Adipose tissue (tissue), 3 donors: ENCODE results near the gene OGT. TPM values are rescaled to one million over a fixed set of nuclear protein-coding genes. Genes with fewer than 3 reads are reported as not detected.
"Not testable (repeated sequence)": the region's sequence is repeated elsewhere in the genome, so short reads cannot be mapped to it uniquely, and the experiment has no call there.

Experiments used
- H3K27ac ChIP-seq: one replicate; pipeline ENCODE4 v1.5.1; 2013; ENCODE audit warnings: low read depth, low read length
- WGBS, 3 donors: extraction: QIAGEN DNeasy Blood & Tissue Kit; methylation state at CpG; one replicate each; pipeline ENCODE4 v1.1.7; 2013; 5-methylcytosine and 5-hydroxymethylcytosine counted together
- polyA plus RNA-seq, 3 donors: library from polyadenylated mRNA; stranded (reverse); fragments of 200-250 nt; gene quantifications; one replicate each; pipeline ENCODE4 v1.2.3, GENCODE V29; 2013
- donor health status: healthy with polysubstance abuse.
- donor health status: Bipolar disorder and iron deficiency.
- donor health status: healthy.

Gene OGT
- polyA plus RNA-seq, 3 donors = 23.6 to 44.7 (median 39.4) TPM

DNA sequence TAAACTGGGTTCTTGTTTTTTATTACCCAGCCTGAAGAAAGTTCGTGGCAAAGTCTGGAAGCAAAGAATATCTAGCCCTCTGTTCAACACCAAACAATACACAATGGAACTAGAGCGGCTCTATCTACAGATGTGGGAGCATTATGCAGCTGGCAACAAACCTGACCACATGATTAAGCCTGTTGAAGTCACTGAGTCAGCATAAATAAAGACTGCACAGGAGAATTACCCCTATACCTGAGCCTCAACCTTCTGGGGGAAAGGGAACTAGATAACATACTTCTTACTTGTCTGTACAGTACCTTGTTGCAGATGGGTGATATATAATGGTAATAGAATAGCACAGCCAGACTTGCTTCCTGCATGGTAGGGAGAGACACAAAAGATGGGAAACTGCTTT is 40.7 kb downstream of the OGT start:
- no peak overlapping the region for H3K27ac ChIP-seq
- 67 to 87% (median 79%) methylated on average over 2 of the region's 2 CpGs for WGBS, 3 donors

DNA sequence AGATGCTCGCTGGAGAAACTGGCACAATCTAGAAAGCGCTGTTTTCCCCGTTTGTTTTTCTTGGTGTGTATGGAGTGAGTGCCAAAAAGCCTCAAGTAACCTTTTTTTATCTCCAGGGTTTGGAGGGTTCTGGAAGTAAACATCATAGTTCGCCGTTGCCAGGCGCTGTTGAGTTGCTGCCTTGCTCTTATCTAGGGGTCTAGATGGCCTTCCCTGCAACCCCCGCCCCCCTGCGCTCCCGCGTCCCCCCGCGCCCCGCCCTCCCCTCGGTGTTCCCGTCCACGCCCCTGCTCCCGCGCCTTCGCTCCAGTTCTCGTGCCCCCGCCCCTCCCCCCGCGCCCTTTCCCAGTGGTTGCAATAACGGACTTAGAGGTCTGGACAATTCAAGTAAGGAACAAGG is 44.8 kb downstream of the OGT start:
- H3K27ac ChIP-seq = no peak overlapping the region
- 79 to 93% (median 84%) methylated on average over 13 to 24 of the region's 24 CpGs for WGBS, 3 donors

DNA sequence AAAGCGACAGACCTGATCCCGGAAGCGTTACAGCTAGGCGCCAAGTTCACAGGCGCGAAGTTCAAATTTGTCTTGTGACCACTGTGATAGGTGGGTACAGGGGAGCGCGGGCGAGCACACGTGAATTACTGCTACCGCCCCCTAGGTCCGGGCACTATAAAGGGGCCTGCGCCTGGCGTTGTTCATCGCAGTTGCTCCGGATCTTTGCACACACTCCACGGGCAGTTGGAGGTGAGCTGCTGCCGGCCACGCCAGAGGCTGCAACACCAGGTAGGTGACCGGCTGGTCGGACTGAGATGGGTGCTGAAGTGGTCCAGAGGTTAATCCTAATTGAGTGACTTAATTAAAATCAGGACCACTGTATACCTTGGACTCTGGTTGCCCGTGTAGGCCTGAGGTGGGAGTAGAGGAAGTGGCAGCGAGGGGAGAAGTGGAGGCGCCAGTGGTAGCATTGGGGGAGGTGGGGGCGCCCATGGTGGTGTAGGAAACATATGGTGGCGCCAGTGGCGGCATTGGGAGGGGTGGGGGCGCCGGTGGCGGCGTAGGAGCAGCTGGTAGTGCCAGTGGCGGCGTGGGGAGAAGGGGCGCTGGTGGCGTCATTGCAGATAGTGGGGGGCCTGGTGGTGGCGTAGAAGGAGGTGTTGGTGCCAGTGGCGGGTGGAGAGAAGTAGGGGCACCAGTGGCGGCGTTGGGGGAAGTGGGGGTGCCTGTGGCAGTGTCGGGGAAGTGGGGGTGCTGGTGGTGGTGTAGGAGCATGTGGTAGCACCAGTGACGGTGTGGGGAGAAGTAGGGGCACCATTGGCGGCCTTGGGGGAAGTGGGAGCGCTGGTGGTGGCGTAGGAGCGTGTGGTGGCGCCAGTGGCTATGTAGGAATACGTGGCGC is 45.6 kb downstream of the OGT start, which contains the start of gene GCNA:
TSS of gene GCNA (plus strand) at position 185 of the 883 bp plus-strand sequence. CDS start 2,385 bp downstream, outside the sequence.
- 96 to 98% (median 98%) methylated on average over 16 to 47 of the region's 48 CpGs for WGBS, 3 donors
- no peak within 1 kb of the TSS for H3K27ac ChIP-seq

DNA sequence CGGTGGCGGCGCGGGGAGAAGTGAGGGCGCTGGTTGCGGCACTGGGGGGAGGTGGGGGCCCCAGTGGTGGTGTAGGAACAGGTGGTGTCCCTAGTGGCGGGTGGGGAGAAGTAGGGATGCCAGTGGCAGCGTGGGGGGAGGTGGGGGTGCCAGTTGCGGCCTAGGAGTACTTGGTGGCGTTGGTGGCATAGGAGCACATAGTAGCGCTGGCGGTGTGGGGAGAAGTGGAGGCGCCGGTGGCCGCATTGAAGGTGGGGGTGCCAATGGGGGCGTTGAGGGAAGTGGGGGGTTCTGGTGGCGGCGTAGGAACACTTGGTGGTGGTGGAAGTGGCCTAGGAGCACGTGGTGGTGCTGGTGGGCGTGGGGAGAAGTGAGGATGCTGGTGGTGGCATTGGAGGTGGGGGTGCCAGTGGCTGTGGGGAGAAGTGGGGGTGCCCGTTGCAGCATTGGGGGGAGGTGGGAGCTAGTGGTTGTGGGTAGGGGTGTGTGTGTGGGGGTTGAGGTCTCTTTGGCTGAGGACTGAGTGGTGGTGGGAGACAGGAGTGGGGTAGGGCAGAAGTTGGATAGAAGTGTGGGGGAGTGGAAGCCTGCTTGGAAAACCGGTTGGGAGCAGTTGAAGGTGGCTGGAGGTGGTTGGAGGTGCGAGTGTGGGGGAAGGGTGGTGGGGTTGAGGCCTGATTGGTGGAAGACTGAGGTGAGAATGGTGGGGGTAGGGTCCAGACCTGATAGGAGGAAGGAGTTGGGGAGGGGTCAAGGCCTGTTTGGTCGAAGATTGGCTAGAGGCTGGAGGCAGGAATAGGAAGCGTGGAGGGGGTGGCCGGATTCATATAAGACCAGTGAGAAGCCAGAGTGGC is 46.5 kb downstream of the OGT start:
- no peak overlapping the region for H3K27ac ChIP-seq
- WGBS, 3 donors = 79 to 94% (median 88%) methylated on average over 6 to 26 of the region's 26 CpGs

DNA sequence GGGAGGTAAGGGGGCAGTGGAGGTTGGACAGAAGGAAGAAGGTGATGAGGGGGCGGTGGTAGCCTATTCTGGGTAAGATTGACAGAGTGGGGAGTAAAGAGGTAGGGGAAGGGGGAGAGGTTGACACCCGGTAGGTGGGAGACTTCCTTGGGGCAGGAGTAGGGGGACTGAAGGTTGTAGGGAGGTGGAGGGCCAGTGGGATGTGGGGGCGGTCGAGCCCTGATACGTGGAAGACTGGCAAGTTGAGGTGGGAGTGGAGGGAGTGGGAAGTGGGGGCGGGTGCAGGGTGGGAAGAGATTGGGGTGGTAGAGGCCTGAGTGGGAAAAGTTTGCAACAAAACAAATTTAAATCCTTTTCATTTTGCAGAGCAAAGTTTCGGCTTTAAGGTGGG is 47.1 kb downstream of the OGT start:
- WGBS, 3 donors = 82 to 90% (median 85%) methylated on average over 7 of the region's 7 CpGs
- H3K27ac ChIP-seq = no peak overlapping the region

DNA sequence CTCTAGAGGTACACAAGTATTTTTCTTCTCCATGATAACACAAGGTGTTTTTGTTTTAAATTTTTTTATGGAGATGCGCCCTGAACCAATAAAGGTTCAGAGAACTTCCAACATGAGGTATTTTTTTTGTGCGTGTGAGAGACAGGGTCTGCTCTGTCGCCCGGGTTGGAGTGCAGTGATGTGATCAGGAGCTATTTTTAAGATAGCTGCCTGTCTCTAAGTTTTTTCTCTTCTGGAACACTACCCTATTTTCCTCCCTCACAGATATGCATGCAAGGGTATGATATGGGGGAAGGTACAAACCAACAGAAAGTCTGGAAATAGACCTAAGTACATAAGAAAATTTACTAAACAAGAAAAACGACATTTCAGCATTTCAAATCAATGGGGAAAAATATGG is 48.3 kb downstream of the OGT start:
- no peak overlapping the region for H3K27ac ChIP-seq
- WGBS, 3 donors = 51 to 76% (median 64%) methylated on average over 5 of the region's 5 CpGs

DNA sequence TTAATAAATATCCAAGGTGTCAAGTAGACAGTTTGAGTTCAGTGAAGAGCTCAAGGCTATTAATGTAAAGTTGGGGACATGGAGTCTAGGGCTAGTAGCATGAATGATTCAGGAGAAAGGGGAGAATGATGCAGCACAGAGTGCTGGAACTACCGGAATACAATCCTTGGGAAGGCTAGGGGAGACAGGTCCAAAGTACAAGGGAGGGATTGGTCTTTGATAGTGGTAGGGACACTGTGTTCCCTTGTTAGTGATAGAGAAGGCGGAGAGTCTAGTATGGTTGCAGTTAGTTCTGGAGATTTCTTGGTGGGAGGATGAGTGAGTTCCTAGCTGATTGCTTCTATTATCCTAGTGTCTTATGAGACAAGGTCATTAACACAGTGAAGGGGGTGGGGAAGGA is 54.0 kb downstream of the OGT start:
- 60 to 96% (median 90%) methylated on average over 2 of the region's 2 CpGs for WGBS, 3 donors
- H3K27ac ChIP-seq = no peak overlapping the region

DNA sequence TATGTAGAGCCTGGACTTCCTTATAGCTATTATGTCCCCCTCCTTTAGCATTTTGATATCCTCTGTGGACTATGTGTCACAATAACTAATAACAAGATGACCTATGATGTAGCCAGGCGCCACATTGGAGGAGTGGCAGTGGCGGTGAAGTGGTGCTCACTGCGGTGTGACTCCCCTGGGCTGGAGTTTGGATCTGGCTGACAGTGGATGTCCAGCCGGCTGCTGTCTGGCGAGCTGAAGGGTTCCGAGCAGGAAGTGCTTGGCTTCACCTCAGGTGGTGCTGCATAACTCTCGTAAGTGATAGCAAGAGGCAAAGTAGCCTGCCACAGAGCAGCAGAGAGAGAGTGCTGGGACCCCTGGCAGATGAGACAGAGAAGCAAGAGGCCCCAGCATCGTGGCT is 60.3 kb downstream of the OGT start:
- not testable (repeated sequence) for H3K27ac ChIP-seq
- WGBS, 3 donors = 85 to 94% (median 93%) methylated on average over 2 to 6 of the region's 8 CpGs

DNA sequence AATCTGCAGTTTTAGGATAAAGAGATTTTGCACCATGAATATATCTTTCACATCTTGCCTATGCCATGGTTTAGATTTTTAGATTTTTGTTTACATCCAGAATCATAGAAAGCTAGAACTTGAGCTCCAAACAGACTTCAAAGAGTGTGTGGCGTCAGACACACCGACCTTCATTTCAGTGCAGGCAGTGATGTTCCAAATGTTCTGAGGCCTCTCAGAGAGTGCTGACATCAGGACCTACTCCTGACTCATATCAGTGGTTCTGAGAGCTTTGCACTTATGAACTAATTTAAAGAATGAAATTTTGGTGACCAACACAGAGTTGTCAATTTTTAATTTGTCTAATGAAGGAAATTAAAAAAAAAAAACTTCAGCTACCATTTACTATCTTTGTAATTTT is 67.1 kb downstream of the OGT start:
- no peak overlapping the region for H3K27ac ChIP-seq
- WGBS, 3 donors = 84 to 94% (median 87%) methylated on average over 2 of the region's 2 CpGs

DNA sequence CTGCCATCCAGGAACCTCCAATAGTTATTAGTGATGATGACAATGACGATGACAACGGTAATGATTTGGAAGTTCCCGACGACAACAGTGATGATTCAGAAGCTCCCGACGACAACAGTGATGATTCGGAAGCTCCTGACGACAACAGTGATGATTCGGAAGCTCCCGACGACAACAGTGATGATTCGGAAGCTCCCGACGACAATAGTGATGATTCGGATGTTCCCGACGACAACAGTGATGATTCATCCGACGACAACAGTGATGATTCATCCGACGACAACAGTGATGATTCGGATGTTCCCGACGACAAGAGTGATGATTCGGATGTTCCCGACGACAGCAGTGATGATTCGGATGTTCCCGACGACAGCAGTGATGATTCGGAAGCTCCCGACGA is 70.7 kb downstream of the OGT start:
- 95 to 96% (median 95%) methylated on average over 33 of the region's 33 CpGs for WGBS, 3 donors
- H3K27ac ChIP-seq = no peak overlapping the region

DNA sequence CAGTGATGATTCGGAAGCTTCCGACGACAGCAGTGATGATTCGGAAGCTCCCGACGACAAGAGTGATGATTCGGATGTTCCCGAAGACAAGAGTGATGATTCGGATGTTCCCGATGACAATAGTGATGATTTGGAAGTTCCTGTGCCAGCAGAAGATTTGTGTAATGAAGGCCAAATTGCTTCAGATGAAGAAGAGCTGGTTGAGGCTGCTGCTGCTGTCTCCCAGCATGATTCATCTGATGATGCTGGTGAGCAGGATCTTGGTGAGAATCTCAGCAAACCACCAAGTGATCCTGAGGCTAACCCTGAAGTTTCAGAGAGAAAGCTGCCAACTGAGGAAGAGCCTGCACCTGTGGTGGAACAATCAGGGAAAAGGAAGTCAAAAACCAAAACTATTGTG is 71.2 kb downstream of the OGT start:
- 94 to 96% (median 96%) methylated on average over 10 of the region's 10 CpGs for WGBS, 3 donors
- H3K27ac ChIP-seq = no peak overlapping the region

DNA sequence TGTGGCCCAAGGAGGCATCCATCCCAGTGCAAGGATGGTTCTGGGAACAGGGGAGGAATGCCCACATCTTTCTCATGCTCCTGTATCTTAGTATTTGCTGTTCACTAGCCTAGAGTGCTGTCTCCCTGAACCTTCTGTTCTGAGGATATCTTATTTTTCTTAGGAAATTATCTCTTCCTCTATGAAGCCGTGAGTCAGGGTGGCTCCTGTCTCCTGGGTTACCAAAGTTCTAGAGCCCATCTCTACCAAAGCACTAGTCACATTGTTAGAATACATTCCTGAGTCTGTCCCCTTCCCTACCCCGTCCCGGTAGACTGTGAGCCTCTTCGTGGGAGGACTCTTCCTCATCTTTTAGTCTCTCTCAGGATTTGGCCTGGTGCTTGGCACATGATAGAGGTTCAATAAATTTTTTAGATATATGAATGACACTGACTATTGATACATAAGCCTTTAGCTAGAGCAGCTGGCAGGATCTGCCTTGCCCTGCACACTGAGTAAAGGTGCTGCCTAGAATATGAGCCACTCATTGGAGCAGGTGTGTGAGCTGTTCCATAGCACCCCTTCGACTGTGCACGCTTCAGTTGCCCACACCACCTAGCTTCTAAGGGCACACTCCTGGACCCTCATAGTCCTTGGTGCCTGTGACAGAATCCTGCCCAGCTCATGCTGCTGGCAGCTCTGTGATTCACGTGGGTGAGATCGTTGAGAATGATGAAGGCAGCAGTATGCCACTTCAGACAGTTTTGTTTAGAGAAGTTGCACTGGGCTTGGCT is 72.1 kb downstream of the OGT start:
- no peak overlapping the region for H3K27ac ChIP-seq
- WGBS, 3 donors = 86 to 95% (median 92%) methylated on average over 8 of the region's 8 CpGs

DNA sequence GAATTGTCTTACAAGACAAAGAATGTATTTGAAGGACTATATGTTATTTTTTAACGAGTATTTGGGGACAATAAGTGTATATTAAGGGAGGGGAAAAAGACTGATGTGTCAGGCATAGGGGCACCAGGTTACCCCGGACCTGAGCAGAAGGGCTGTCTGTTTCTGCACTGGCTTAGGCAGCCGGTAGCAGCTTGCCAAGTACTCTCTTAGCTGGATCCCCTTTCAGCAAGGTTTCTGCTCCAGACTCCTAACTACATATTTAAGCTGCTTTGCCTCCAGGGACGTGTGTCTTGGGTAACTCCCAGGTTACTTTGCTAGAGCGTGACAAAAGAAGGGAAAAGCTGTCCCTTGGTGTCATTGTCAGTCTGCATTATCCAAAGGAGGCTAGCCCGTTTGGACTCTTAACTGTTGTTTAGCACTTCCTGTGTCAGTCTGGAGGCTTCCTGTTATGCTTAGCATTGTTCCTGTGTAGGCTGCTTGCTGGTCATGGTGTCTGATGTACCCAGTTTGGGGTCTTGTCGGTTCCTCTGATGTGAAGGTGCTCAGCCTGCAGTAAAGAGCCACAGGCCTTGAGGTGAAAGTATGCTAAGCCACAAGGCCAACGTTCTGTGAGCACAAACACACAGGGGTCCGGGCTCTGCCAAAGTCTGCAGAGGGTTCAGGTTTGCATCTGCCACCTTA is 73.8 kb downstream of the OGT start:
- H3K27ac ChIP-seq = no peak overlapping the region
- WGBS, 3 donors = 43 to 80% (median 51%) methylated on average over 9 of the region's 9 CpGs

DNA sequence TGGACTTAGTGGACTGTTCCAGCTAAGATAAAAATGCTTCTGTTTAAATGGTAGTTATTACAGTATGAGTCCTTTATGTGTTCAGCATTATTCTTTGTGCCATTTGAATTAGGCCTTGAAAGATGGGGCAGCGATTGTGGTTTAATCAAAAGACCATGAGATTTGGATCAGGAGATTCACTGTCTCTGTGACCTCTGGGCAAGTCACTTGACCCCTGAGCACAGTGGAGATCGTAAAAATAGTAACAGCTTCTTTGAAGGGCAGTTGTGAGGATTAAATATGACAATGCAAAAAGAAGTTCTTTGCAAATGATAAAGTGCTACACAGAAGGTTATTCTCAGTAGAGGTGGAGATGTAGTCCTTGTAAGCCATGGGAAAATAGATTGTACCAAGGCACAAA is 74.6 kb downstream of the OGT start:
- no peak overlapping the region for H3K27ac ChIP-seq
- 76 to 88% (median 86%) methylated on average over 2 of the region's 2 CpGs for WGBS, 3 donors

DNA sequence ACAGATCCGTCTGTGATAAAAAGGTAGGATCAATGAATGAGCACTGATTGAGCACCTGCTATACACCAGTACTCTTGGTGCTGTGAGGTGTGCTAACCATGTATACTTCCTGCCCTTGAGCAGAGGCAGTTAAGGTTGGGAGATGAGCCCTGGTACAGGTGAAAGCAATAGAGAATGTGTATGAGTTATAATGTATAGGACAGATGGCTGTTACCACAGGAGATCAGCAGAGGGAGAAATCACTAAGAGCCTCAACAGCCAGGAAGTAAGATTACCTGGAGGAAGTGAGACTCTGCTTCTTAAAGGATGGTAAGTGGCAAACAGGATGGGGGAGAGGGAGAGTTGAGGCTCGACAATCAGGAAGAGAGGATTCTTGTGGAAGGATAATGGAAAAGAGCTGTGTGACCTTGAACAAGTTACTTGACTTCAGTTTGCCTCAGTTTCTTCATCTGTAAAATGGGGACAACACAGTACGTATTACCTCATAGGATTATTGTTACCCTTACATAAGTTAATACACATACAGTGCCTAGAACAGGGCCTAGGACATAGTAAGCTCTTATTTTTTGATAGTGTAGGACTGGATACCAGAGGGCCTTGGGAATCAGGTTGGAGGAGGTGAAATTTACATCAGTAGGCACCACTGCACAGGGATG is 76.3 kb downstream of the OGT start:
- 79 to 90% (median 84%) methylated on average over 3 of the region's 3 CpGs for WGBS, 3 donors
- H3K27ac ChIP-seq = no peak overlapping the region

DNA sequence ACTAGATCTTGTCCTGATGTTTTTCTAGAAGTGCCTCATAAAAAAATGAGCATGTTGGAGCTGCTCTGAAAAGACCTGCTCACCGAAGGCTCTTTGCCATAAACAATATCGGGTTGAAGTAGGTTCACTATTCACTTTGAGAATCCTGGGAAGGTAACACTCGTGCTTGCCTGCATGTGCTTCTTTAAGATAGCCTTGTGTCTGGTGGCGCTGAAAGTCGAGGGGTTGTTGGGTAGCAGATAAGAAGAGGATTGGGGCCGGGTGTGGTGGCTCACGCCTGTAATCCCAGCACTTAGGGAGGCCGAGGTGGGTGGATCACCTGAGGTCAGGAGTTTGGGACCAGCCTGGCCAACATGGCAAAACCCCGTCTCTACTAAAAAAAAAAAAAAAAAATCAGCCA is 78.8 kb downstream of the OGT start:
- WGBS, 3 donors = 91 to 97% (median 92%) methylated on average over 9 of the region's 9 CpGs
- H3K27ac ChIP-seq = not testable (repeated sequence)

DNA sequence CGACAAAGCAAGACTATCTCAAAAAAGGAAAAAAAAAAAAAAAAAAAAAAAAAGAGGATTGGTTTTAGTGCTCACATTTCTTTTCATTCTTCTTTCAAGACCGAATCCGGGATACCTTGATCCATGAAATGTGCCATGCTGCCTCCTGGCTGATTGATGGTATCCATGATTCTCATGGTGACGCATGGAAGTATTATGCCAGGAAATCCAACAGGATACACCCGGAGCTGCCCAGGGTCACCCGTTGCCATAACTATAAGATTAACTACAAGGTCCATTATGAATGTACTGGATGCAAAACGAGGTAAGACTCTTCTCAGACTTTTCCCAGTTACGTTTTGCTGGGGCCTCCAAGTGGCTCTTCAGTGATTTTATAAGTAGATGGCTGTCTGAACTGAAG is 79.4 kb downstream of the OGT start:
- WGBS, 3 donors = 68 to 86% (median 77%) methylated on average over 8 of the region's 8 CpGs

DNA sequence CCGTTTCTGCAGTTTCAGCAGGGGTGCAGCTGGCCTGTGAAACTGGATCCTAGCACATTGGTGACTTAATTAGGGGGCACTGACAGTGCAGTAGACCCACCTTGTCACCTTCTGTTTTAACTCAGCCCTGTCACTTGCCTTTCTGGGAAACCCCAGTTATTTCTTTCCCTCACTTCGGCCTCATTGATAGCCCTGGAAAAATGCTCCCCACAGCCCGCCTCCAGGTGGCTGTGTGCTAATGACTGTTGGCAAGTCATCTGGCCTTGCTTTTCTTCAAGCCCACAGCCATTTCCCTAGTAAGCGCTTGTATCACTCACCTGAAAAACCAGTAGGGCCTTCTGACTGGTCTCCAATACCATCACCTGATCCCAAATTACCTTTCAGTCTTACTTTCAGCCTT is 82.2 kb downstream of the OGT start:
- WGBS, 3 donors = 87 to 100% (median 94%) methylated on average over 3 to 4 of the region's 4 CpGs
- H3K27ac ChIP-seq = no peak overlapping the region

More for the DNA sequence above, 79.4 kb downstream of the OGT start:
- H3K27ac ChIP-seq = no peak overlapping the region
